Medulla oblongata (tissue), 1 donor: Measurements from ENCODE around the gene SPEN.
"Not testable (repeated sequence)": the region's sequence is repeated elsewhere in the genome, so short reads cannot be mapped to it uniquely, and the experiment has no call there.

Source experiments
- DNase-seq: peaks from one replicate; pipeline ENCODE4 v3.0.0-alpha.2; 2015; ENCODE audit errors: extremely low spot score

SPEN gene

GRCh38 chr1:15833069-15833679, 14.3 kb upstream of the SPEN start:
- DNase-seq, result peak; percentile 55

- peak; percentile 92 for DNase-seq
Measured at GRCh38 chr1:15833842-15834405, 13.6 kb upstream of the SPEN start.

- DNase-seq, result peak; percentile 90
Measured at GRCh38 chr1:15834406-15835204, 12.9 kb upstream of the SPEN start.

- DNase-seq, result no peak
Measured at GRCh38 chr1:15835205-15835740, 12.2 kb upstream of the SPEN start.

- DNase-seq, result peak; percentile 100
Measured at GRCh38 chr1:15835741-15836510, 11.6 kb upstream of the SPEN start.

- DNase-seq, result not testable (repeated sequence)
Measured at GRCh38 chr1:15836511-15836771, 11.1 kb upstream of the SPEN start.

GRCh38 chr1:15836772-15837669, 10.5 kb upstream of the SPEN start:
- DNase-seq, result peak; percentile 44

- peak; percentile 4 for DNase-seq
Measured at GRCh38 chr1:15837931-15838330, 9.6 kb upstream of the SPEN start.

- no peak for DNase-seq
Measured at GRCh38 chr1:15838721-15839120, 8.8 kb upstream of the SPEN start.

- peak; percentile 80 for DNase-seq
Measured at GRCh38 chr1:15843826-15844572, 3.5 kb upstream of the SPEN start.

GRCh38 chr1:15846056-15846455, 1.5 kb upstream of the SPEN start:
- not testable (repeated sequence) for DNase-seq

GRCh38 chr1:15847893-15848142, 311 bp downstream of the SPEN start:
- DNase-seq, result no peak

GRCh38 chr1:15848143-15848928, 829 bp downstream of the SPEN start:
- no peak for DNase-seq

- DNase-seq, result peak; percentile 93
Measured at GRCh38 chr1:15848929-15849774, 1.6 kb downstream of the SPEN start.

GRCh38 chr1:15849775-15850324, 2.3 kb downstream of the SPEN start:
- DNase-seq, result peak; percentile 70

- no peak for DNase-seq
Measured at GRCh38 chr1:15850471-15851001, 3.0 kb downstream of the SPEN start.

- DNase-seq, result peak; percentile 87
Measured at GRCh38 chr1:15851210-15852035, 3.9 kb downstream of the SPEN start.
